Right renal cortex interstitium (tissue), 3 donors: ENCODE results near the gene F2. TPM values are rescaled to one million over a fixed set of nuclear protein-coding genes. Genes with fewer than 3 reads are reported as not detected.
"Not testable (repeated sequence)": the region's sequence is repeated elsewhere in the genome, so short reads cannot be mapped to it uniquely, and the experiment has no call there.

ENCODE experiments used
- DNase-seq, 3 donors: peaks; one replicate each; pipeline ENCODE4 v3.0.0-alpha.2; 2013; ENCODE audit warnings: low read depth in 3 of 3, low spot score in 2 of 3
- polyA plus RNA-seq, 3 donors: library from polyadenylated mRNA; unstranded; fragments of 120-200 nt; gene quantifications; one replicate each; pipeline ENCODE4 v1.2.1, GENCODE V29; 2013; ENCODE audit not compliant: insufficient read length in 3 of 3

Gene F2
- under 1 TPM; 0.21 to 0.35 (median 0.25) TPM for polyA plus RNA-seq

GRCh38 chr11:46719048-46719542 is at the start of gene F2:
Gene F2, plus strand, starts transcription at chr11:46719213. Its CDS starts 23 bp downstream, at chr11:46719236.
- no peak for DNase-seq

GRCh38 chr11:46669711-46670139 is 49.3 kb upstream of the F2 start:
- DNase-seq = no peak

DNA sequence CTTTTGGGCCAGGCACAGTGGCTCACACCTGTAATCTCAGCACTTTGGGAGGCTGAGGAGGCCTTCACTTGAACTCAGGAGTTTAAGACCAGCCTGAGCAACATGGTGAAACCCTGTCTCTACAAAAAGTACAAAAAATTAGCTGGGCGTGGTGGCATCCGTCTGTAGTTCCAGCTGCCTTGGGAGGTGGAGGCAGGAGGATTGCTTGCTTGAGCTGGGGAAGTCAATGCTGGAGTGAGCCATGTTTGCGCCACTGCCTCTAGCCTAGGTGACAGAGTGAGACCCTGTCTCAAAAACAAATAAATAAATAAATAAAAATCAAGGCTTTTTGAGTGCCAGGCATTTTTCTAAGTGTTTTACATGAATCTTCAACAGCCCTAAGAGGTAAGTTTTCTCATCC is 48.5 kb upstream of the F2 start:
- DNase-seq = not testable (repeated sequence)

DNA sequence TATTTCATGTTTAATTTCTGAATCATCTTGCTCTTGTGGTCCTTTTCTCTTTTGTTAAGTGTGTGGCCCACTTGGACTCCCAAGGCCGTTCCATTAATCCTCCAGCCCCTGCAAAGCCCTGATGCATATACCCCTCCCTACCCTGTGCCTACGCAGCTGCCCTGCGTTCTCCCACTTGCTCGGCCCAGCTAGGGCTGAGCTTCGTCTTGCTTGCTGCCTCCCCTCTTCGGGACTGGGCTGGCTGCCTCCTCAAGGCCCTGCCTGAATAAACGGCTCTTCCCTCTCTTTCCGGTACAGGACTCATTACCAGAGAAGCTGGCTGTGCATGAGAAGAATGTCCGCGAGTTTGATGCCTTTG is 47.1 kb upstream of the F2 start:
- no peak for DNase-seq

GRCh38 chr11:46672381-46672839 is 46.6 kb upstream of the F2 start:
- DNase-seq = no peak

- no peak for DNase-seq
These were observed 45.1 kb upstream of the F2 start for GRCh38 chr11:46673713-46674462.

GRCh38 chr11:46674463-46675287 is 44.3 kb upstream of the F2 start:
- no peak for DNase-seq

- DNase-seq = no peak
These were observed 43.6 kb upstream of the F2 start for GRCh38 chr11:46675288-46675851.

GRCh38 chr11:46675949-46676348 is 43.1 kb upstream of the F2 start:
- DNase-seq = no peak

DNA sequence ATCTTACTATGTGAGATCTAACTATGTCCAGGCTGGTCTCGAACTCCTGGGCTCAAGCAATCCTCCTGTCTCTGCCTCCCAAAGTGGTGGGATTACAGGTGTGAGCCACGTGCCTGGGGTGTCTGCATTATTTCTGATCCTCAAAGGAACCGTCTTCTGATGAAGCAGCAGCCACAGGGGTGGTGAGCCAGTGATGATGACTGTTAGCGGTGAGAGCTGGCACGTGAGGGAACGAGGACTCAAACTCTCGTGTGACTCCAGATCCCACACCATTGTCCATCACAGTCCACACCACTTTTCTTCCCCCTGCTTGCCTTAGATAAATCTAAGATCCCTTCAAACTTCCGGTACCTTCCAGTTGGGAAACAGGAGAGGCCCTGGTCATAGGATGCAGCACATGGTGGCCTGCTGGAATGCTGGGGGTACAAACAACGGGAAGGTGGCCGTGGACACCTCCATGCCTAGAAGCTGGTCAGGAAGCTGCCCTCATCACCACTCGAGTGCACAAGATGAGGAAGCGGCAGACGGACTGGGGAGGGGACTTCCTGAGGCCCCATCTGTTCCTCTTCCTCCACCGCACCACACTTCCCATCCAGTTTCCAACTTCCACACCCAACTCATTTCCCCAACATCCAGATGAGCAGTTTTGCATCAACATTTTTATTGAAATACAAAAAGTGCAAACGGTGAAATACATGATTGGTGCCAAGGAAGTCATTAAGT is 42.4 kb upstream of the F2 start:
- DNase-seq = no peak

DNA sequence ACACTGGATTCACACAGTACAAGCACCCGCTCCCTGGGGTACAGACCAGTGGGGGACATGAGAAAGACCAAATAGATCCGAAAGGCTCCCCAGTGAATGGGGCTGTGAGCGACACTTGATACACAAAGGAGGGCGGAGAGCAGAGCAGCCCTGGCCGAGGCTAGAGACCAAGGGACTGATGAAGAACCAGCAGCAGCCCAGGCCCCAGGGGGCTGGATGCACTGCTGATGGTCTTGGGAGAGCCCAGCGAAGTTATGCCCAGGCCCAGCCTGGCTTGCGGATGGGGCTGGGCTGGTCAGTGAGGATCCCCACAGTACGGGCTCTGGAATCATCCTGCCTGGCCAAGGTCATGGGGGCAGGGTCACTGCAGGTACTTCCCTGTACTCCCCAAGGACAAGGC is 41.8 kb upstream of the F2 start:
- DNase-seq = no peak

- DNase-seq = no peak
These were observed 40.8 kb upstream of the F2 start for GRCh38 chr11:46677991-46678740.

GRCh38 chr11:46678741-46679130 is 40.3 kb upstream of the F2 start:
- no peak for DNase-seq

GRCh38 chr11:46679241-46680163 is 39.5 kb upstream of the F2 start:
- DNase-seq = no peak

DNA sequence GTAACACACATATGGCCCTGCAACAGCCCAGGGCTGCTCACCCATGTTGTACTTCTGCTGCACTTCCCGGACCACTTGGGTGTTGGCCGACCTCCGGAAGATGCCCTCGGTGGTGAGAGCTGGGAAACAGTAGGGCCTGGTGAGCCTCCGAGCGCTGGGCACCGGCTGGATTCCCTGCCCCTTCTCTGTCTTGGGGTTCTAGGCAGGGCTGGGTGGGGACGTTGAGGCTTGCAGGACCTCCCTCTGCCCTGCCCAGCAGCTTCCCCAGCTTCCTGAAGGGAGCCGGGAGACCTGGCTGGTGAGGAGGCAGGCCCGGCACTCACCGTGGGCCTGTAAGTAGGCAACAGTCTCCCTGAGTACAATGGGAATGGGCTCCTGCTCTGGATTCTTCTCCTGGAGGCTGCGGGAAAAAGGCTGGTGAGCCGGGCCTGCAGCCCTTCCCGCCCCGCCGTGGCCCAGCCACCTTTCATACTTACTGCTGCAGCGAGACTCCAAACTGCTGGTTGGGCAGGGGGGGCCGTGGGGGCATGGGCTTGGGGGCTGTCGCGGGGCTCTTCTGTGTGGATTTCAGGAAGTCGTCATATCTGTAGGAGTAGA is 38.8 kb upstream of the F2 start:
- no peak for DNase-seq

DNA sequence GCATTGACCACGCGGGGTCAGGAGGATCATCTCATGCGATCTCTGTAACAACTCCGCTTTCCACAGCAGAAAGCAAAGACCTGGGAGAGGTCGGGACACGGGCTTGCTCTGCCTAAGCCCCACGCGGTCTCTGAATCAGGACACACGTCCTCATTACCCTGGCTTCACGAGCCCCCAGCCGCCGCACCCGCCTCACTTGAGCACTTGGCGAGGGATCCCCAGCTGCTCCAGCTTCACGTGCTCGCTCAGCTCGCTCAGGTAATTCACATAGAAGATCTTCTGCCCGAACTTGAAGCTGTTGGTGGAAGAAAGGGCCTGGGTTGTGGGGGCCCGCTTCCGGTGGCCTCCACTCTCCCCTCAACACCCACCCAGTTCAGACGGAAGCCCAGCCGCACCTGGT is 38.2 kb upstream of the F2 start:
- DNase-seq = no peak

GRCh38 chr11:46681814-46682213 is 37.2 kb upstream of the F2 start:
- DNase-seq = no peak
